ENCODE measurements around the gene EIF4A3. TPM values are rescaled to one million over a fixed set of nuclear protein-coding genes. Genes with fewer than 3 reads are reported as not detected.

The EIF4A3 gene
- total RNA-seq, 4 donors from 2014 or later = 27.4 to 32.8 (median 30.0) TPM

GRCh38 chr17:80116921-80117380 lies 30.0 kb downstream of the EIF4A3 start:
- Histone ChIP-seq H3K4me3 (no peak overlapping the region), H3K27me3 (no peaks in the 10 kb centered on the region), H3K36me3 (peaks cover 0 to 14% of the 10 kb centered on the region in 2 donors), H3K27ac (no peak overlapping the region), H3K9me3 (no peaks in the 10 kb centered on the region), H3K4me1 (no peaks in the 10 kb centered on the region)
- ATAC-seq (no peak), DNase-seq (no peak)
- TF ChIP-seq, protein P1, sequence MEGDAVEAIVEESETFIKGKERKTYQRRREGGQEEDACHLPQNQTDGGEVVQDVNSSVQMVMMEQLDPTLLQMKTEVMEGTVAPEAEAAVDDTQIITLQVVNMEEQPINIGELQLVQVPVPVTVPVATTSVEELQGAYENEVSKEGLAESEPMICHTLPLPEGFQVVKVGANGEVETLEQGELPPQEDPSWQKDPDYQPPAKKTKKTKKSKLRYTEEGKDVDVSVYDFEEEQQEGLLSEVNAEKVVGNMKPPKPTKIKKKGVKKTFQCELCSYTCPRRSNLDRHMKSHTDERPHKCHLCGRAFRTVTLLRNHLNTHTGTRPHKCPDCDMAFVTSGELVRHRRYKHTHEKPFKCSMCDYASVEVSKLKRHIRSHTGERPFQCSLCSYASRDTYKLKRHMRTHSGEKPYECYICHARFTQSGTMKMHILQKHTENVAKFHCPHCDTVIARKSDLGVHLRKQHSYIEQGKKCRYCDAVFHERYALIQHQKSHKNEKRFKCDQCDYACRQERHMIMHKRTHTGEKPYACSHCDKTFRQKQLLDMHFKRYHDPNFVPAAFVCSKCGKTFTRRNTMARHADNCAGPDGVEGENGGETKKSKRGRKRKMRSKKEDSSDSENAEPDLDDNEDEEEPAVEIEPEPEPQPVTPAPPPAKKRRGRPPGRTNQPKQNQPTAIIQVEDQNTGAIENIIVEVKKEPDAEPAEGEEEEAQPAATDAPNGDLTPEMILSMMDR (IDR thresholded peaks at IDR 0.05 in 4 of 5, conservative IDR thresholded peaks at IDR 0.05 in 1 of 5) = no peak
- no peak for TF ChIP-seq POLR2A (IDR thresholded peaks at IDR 0.05)
- in situ Hi-C loops (cut with MboI; ENCODE audit: low sequenced_read_pairs in 4 of 4) (no loop called here), intact Hi-C loops (cut with DNase I; ENCODE audit: low total_unique reads) (no loop called here)

- intact Hi-C loops (cut with DNase I; ENCODE audit: low total_unique reads) (no loop called here), in situ Hi-C loops (cut with MboI; ENCODE audit: low sequenced_read_pairs in 4 of 4) (no loop called here)
- no peaks in the 10 kb centered on the region for H3K9me3 ChIP-seq
- peaks cover 0 to 14% of the 10 kb centered on the region in 2 donors for H3K36me3 ChIP-seq
- H3K27ac ChIP-seq = no peak overlapping the region
- TF ChIP-seq, protein P1 (IDR thresholded peaks at IDR 0.05 in 4 of 5, conservative IDR thresholded peaks at IDR 0.05 in 1 of 5) = no peak
- no peak for TF ChIP-seq POLR2A (IDR thresholded peaks at IDR 0.05)
- no peaks in the 10 kb centered on the region for H3K27me3 ChIP-seq
- H3K4me1 ChIP-seq = no peaks in the 10 kb centered on the region
- DNase-seq (no peak), ATAC-seq (no peak)
- H3K4me3 ChIP-seq = no peak overlapping the region
These were observed 30.5 kb downstream of the EIF4A3 start for GRCh38 chr17:80116276-80116920.

- no peak for ATAC-seq
- Histone ChIP-seq H3K9me3 (no peaks in the 10 kb centered on the region), H3K36me3 (peaks cover 0 to 14% of the 10 kb centered on the region in 2 donors), H3K4me3 (no peak overlapping the region), H3K4me1 (no peaks in the 10 kb centered on the region), H3K27me3 (no peaks in the 10 kb centered on the region), H3K27ac (no peak overlapping the region)
- no peak for TF ChIP-seq POLR2A (IDR thresholded peaks at IDR 0.05)
- TF ChIP-seq, protein P1 (IDR thresholded peaks at IDR 0.05 in 4 of 5, conservative IDR thresholded peaks at IDR 0.05 in 1 of 5) = no peak
- intact Hi-C loops (cut with DNase I; ENCODE audit: low total_unique reads) = no loop called here
- DNase-seq = no peak
- in situ Hi-C loops (cut with MboI; ENCODE audit: low sequenced_read_pairs in 4 of 4) = no loop called here
These were observed 31.8 kb downstream of the EIF4A3 start for GRCh38 chr17:80115159-80115558.

DNA sequence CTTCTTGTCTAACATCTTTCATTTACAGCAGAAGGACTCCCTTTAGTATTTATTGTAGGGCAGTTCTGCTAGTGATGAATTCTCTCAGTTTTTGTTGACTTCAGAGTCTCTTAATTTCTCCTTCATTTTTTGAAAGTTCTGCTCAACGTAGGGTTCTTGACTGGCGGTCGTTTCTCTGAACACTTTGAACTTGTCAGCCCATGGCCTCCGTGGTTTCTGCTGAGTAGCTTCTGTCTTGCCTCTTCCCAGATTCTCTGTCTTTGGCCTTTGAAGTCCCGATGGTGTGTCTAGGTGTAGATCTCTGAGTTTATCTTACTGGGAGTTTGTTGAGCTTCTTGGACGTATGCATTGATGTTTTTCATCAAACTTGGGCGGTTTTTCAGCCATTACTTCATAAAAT lies 32.2 kb downstream of the EIF4A3 start:
- H3K4me3 ChIP-seq = no peak overlapping the region
- TF ChIP-seq, protein P1 (IDR thresholded peaks at IDR 0.05 in 4 of 5, conservative IDR thresholded peaks at IDR 0.05 in 1 of 5) = no peak
- no peak for TF ChIP-seq POLR2A (IDR thresholded peaks at IDR 0.05)
- H3K4me1 ChIP-seq = no peaks in the 10 kb centered on the region
- ATAC-seq (no peak), DNase-seq (no peak)
- H3K36me3 ChIP-seq = peaks cover 0 to 14% of the 10 kb centered on the region in 2 donors
- no peaks in the 10 kb centered on the region for H3K27me3 ChIP-seq
- H3K27ac ChIP-seq = no peak overlapping the region
- in situ Hi-C loops (cut with MboI; ENCODE audit: low sequenced_read_pairs in 4 of 4) = no loop called here
- intact Hi-C loops (cut with DNase I; ENCODE audit: low total_unique reads) = no loop called here
- no peaks in the 10 kb centered on the region for H3K9me3 ChIP-seq
